Breast epithelium (tissue), 3 donors: ENCODE measurements around the gene CDK14.

Source experiments
- POLR2A ChIP-seq: fragments of 450-650 bp; IDR thresholded peaks from one replicate; pipeline ENCODE4 v1.6.1; 2016; ENCODE audit warnings: antibody characterized with exemption, mild to moderate bottlenecking, moderate library complexity
- POLR2AphosphoS5 ChIP-seq, 3 donors: sonication (generic); formaldehyde crosslinking; IDR thresholded peaks; one replicate each; pipeline ENCODE4 v1.6.1; 2017; ENCODE audit warnings: antibody characterized with exemption in 3 of 3
- TF ChIP-seq, protein P1 (sequence below), 3 donors: fragments of 450-650 bp; IDR thresholded peaks; one replicate each; pipeline ENCODE4 v1.5.1; 2016 to 2017; ENCODE audit warnings: antibody characterized with exemption in 3 of 3, mild to moderate bottlenecking in 3 of 3, moderate library complexity in 3 of 3

- TF ChIP-seq, protein P1, sequence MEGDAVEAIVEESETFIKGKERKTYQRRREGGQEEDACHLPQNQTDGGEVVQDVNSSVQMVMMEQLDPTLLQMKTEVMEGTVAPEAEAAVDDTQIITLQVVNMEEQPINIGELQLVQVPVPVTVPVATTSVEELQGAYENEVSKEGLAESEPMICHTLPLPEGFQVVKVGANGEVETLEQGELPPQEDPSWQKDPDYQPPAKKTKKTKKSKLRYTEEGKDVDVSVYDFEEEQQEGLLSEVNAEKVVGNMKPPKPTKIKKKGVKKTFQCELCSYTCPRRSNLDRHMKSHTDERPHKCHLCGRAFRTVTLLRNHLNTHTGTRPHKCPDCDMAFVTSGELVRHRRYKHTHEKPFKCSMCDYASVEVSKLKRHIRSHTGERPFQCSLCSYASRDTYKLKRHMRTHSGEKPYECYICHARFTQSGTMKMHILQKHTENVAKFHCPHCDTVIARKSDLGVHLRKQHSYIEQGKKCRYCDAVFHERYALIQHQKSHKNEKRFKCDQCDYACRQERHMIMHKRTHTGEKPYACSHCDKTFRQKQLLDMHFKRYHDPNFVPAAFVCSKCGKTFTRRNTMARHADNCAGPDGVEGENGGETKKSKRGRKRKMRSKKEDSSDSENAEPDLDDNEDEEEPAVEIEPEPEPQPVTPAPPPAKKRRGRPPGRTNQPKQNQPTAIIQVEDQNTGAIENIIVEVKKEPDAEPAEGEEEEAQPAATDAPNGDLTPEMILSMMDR (IDR thresholded peaks at IDR 0.05), result no peak
- TF ChIP-seq POLR2A, result no peak
- no peak for TF ChIP-seq POLR2AphosphoS5 (IDR thresholded peaks at IDR 0.05)
Observed at GRCh38 chr7:90705391-90706071, 109.4 kb downstream of the CDK14 start.
